Adrenal gland (tissue), 5 donors: ENCODE results near the gene HDAC1.

Source experiments
- POLR2A ChIP-seq, 2 donors: fragments of 450-650 bp; IDR thresholded peaks; one replicate each; pipeline ENCODE4 v1.6.1; 2017; ENCODE audit warnings: antibody characterized with exemption in 2 of 2, mild to moderate bottlenecking in 2 of 2, moderate library complexity in 1 of 2
- TF ChIP-seq, protein P1 (sequence below), 6 experiments: fragments of 450-650 bp in 4 of 6; fragments of 200-600 bp in 2 of 6; sonication (generic) in 1 of 6; IDR thresholded peaks; 1 replicate in 5 of 6; 2 replicates in 1 of 6; pipeline versions ENCODE4 v1.5.1 to v1.8.0; 2016 to 2021; ENCODE audit warnings: antibody characterized with exemption in 6 of 6, mild to moderate bottlenecking in 2 of 6, moderate library complexity in 1 of 6
- donor health status: DM: no; HTN: no; CAD: no.

DNA sequence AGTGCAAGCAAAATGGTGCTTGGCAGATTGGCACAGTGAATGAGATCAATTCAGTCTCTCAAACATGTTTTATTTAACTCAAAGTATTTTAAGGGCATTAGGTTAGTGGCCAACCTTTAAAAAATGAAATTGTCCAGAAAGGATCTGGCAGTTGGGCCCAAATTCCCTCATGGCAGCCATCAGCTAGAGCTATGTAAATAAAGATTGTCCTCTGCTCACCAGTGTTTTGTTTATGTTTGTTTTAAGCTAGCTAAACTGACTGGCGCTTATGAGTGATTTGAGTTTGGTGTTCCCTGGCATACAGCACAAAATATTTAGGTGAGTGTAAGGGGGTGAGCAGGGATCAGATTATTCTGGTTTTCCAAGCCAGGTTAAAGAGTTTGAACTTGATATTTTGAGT is 18.1 kb downstream of the HDAC1 start:
- TF ChIP-seq, protein P1, sequence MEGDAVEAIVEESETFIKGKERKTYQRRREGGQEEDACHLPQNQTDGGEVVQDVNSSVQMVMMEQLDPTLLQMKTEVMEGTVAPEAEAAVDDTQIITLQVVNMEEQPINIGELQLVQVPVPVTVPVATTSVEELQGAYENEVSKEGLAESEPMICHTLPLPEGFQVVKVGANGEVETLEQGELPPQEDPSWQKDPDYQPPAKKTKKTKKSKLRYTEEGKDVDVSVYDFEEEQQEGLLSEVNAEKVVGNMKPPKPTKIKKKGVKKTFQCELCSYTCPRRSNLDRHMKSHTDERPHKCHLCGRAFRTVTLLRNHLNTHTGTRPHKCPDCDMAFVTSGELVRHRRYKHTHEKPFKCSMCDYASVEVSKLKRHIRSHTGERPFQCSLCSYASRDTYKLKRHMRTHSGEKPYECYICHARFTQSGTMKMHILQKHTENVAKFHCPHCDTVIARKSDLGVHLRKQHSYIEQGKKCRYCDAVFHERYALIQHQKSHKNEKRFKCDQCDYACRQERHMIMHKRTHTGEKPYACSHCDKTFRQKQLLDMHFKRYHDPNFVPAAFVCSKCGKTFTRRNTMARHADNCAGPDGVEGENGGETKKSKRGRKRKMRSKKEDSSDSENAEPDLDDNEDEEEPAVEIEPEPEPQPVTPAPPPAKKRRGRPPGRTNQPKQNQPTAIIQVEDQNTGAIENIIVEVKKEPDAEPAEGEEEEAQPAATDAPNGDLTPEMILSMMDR (IDR thresholded peaks at IDR 0.05) = no peak
- no peak for TF ChIP-seq POLR2A (IDR thresholded peaks at IDR 0.05)
